Mesendoderm (in vitro differentiated cells): Measurements from ENCODE around the gene TTF2.

ENCODE experiments used
- DNase-seq: peaks from one replicate; pipeline ENCODE4 v3.0.0; 2013
- H2AK5ac ChIP-seq: 2 replicates; pipeline ENCODE4 v1.6.1; 2013; ENCODE audit warnings: low read length, inconsistent platforms
- H2BK120ac ChIP-seq: 2 replicates; pipeline ENCODE4 v1.6.1; 2013; ENCODE audit warnings: low read depth, mild to moderate bottlenecking, low read length, moderate library complexity, mixed read lengths
- H2BK15ac ChIP-seq: replicated peaks from 2 replicates; pipeline ENCODE4 v1.6.1; 2013; ENCODE audit warnings: low read depth, mild to moderate bottlenecking, moderate library complexity
- H2BK5ac ChIP-seq: 2 replicates; pipeline ENCODE4 v1.6.1; 2013; ENCODE audit warnings: low read length, inconsistent platforms
- H3K18ac ChIP-seq: 2 replicates; pipeline ENCODE4 v1.6.1; 2013; ENCODE audit warnings: mild to moderate bottlenecking, low read length, mixed read lengths
- H3K23ac ChIP-seq: one replicate; pipeline ENCODE4 v1.6.1; 2013; ENCODE audit warnings: low read length
- H3K27ac ChIP-seq: 2 replicates; pipeline ENCODE4 v1.5.1; 2013; ENCODE audit warnings: low read depth, mild to moderate bottlenecking, inconsistent platforms, low read length, moderate library complexity
- H3K27me3 ChIP-seq: 2 replicates; pipeline ENCODE4 v1.6.1; 2013; ENCODE audit warnings: low read length, control low read depth, mild to moderate bottlenecking, inconsistent platforms; ENCODE audit not compliant: insufficient read depth, poor library complexity
- H3K36me3 ChIP-seq: 2 replicates; pipeline ENCODE4 v1.6.1; 2013; ENCODE audit warnings: low read length, inconsistent platforms; ENCODE audit not compliant: control insufficient read depth, insufficient read depth
- H3K4ac ChIP-seq: one replicate; pipeline ENCODE4 v1.6.1; 2013; ENCODE audit warnings: low read depth, mild to moderate bottlenecking, low read length, moderate library complexity
- H3K4me1 ChIP-seq: 2 replicates; pipeline ENCODE4 v1.6.1; 2013; ENCODE audit warnings: low read depth, low read length, inconsistent platforms; ENCODE audit not compliant: control insufficient read depth
- H3K4me2 ChIP-seq: 2 replicates; pipeline ENCODE4 v1.6.1; 2013; ENCODE audit warnings: low read length
- H3K4me3 ChIP-seq: 2 replicates; pipeline ENCODE4 v1.5.1; 2013; ENCODE audit warnings: mild to moderate bottlenecking, low read length
- H3K56ac ChIP-seq: one replicate; pipeline ENCODE4 v1.6.1; 2013; ENCODE audit warnings: low read length
- H3K79me1 ChIP-seq: 2 replicates; pipeline ENCODE4 v1.6.1; 2013; ENCODE audit warnings: low read length, inconsistent platforms
- H3K79me2 ChIP-seq: 2 replicates; pipeline ENCODE4 v1.6.1; 2013; ENCODE audit warnings: mild to moderate bottlenecking, low read length; ENCODE audit not compliant: control insufficient read depth, insufficient read depth
- H3K9ac ChIP-seq: 2 replicates; pipeline ENCODE4 v1.6.1; 2013; ENCODE audit warnings: low read length, inconsistent platforms
- H4K5ac ChIP-seq: one replicate; pipeline ENCODE4 v1.6.1; 2013; ENCODE audit warnings: low read length
- H4K8ac ChIP-seq: one replicate; pipeline ENCODE4 v1.6.1; 2013; ENCODE audit warnings: low read depth, mild to moderate bottlenecking, control low read depth, low read length, moderate library complexity
- WGBS: extraction: QIAGEN DNeasy Blood & Tissue Kit; methylation state at CpG from one replicate; pipeline ENCODE4 v1.1.7; 2013; ENCODE audit warnings: low lambda C conversion rate, missing lambda C conversion rate; ENCODE audit not compliant: insufficient coverage; ENCODE audit errors: extremely low coverage; 5-methylcytosine and 5-hydroxymethylcytosine counted together

The TTF2 gene

DNA sequence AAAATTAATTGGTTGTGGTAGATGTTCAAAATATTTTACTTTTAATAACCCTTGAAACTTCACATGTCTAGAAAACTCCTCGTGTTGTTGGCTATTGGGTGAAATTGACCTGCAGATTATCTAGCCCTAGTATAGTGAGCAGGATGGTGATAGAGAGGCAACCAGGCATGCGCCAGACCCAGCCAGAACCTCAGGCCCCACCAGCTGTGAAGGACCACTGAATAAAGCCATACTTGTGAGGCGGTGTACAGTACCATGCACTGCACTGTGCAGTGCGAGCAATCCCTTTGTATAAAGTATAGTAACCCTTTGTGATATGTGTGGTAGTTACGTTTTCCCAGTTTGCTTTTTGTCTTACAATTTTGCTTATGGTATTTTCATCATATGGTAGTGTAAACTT lies 8.5 kb downstream of the TTF2 start:
- H2BK120ac ChIP-seq: no peak overlapping the region
- peaks cover 5% of the 10 kb centered on the region for H3K79me2 ChIP-seq
- H3K27me3 ChIP-seq: no peaks in the 10 kb centered on the region
- H3K56ac ChIP-seq: no peak overlapping the region
- H3K18ac ChIP-seq: no peak overlapping the region
- no peak overlapping the region for H4K8ac ChIP-seq
- H3K9ac ChIP-seq: no peak overlapping the region
- no peak overlapping the region for H4K5ac ChIP-seq
- H3K36me3 ChIP-seq: peaks cover 4% of the 10 kb centered on the region
- H2BK5ac ChIP-seq: no peak overlapping the region
- peaks cover 14% of the 10 kb centered on the region for H3K79me1 ChIP-seq
- H2BK15ac ChIP-seq: no peak overlapping the region
- H3K23ac ChIP-seq: no peak overlapping the region
- H3K4me3 ChIP-seq: no peak overlapping the region
- no peak overlapping the region for H3K4ac ChIP-seq
- DNase-seq: no peak
- no CpG with 5 or more reads among the region's 5 CpGs for WGBS
- no peak overlapping the region for H3K27ac ChIP-seq
- no peaks in the 10 kb centered on the region for H3K4me1 ChIP-seq
- H2AK5ac ChIP-seq: no peak overlapping the region
- H3K4me2 ChIP-seq: no peak overlapping the region

DNA sequence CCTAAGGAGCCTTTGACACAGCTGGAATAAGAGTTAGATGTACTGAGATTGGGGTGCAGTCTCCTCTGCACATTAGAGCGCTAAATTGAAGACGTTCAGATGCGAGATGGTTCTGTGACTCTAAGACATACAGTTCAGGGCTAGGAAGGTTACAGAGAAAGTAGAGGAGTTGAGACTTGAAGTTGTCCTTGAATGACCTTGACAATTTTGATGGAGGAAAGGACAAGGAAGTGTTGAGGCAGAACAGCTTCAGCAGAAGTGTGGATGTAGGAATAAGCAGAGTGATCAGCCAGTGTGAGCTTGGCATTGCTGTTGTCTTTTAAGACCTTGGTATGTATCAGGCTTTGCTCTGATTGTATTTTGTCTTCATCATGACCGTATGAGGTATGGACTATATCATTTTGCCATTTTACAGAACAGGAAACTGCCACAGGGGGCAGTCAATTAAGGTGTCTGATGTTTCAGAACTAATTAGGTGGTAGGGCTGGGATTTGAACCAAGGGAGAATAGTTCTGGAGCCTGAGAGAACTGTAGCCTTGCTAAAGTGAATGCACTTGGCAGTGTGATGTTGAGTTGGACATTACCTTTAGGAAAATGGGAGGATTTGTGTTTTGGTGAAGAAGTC lies 9.2 kb downstream of the TTF2 start:
- no peak overlapping the region for H4K8ac ChIP-seq
- H3K36me3 ChIP-seq: peaks cover 4% of the 10 kb centered on the region
- no peak overlapping the region for H3K4me2 ChIP-seq
- no peak overlapping the region for H3K4ac ChIP-seq
- no peaks in the 10 kb centered on the region for H3K4me1 ChIP-seq
- H3K27ac ChIP-seq: no peak overlapping the region
- H3K27me3 ChIP-seq: no peaks in the 10 kb centered on the region
- no peak overlapping the region for H2BK120ac ChIP-seq
- H3K79me1 ChIP-seq: peaks cover 14% of the 10 kb centered on the region
- H3K4me3 ChIP-seq: no peak overlapping the region
- no peak overlapping the region for H2BK15ac ChIP-seq
- no peak overlapping the region for H3K9ac ChIP-seq
- DNase-seq: no peak
- H2AK5ac ChIP-seq: no peak overlapping the region
- H2BK5ac ChIP-seq: no peak overlapping the region
- H3K18ac ChIP-seq: no peak overlapping the region
- H3K79me2 ChIP-seq: peaks cover 5% of the 10 kb centered on the region
- WGBS: no CpG with 5 or more reads among the region's 4 CpGs
- no peak overlapping the region for H3K56ac ChIP-seq
- no peak overlapping the region for H4K5ac ChIP-seq
- H3K23ac ChIP-seq: no peak overlapping the region

DNA sequence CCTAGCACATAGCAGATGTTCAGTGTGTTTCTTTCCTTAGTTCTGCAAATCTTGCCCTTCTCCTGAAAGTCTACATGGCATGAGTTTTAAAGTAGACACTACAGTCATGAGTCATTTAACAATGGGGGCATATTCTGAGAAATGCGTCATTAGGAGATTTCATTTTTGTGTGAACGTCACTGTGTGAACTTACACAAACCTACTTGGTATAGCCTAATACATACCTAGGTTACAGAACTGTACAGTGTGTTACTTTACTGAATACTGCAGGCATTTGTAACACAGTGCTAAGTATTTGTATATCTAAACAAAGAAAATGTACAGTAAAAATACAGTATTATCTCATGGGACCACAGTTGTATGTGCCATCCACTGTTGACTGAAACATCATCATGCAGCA lies 10.0 kb downstream of the TTF2 start:
- Histone ChIP-seq H2BK15ac (no peak overlapping the region), H3K4me2 (no peak overlapping the region), H2AK5ac (no peak overlapping the region), H3K36me3 (peaks cover 4% of the 10 kb centered on the region), H3K27ac (no peak overlapping the region), H3K18ac (no peak overlapping the region), H3K79me2 (peaks cover 5% of the 10 kb centered on the region), H3K4ac (no peak overlapping the region), H2BK120ac (no peak overlapping the region), H4K8ac (no peak overlapping the region), H3K27me3 (no peaks in the 10 kb centered on the region), H3K4me3 (no peak overlapping the region), H3K4me1 (no peaks in the 10 kb centered on the region), H3K79me1 (peaks cover 14% of the 10 kb centered on the region), H3K56ac (no peak overlapping the region), H3K23ac (no peak overlapping the region), H3K9ac (no peak overlapping the region), H4K5ac (no peak overlapping the region), H2BK5ac (no peak overlapping the region)
- no CpG with 5 or more reads among the region's 2 CpGs for WGBS
- DNase-seq: no peak

DNA sequence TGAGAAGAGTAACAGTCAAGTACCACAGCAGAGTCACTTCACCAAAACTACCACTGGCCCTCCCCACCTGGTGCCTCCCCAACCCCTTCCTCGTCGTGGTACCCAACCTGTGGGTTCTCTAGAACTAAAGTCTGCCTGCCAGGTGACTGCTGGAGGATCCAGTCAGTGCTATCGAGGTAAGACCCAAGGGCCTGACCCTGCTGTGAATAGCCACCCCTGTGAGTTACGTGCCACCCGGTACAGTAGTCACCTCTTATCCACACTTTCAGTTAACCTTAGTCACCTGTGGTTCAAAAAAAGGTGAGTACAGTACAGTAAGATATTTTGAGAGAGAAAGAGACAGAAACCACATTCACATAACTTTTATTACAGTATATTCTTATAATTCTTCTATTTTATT lies 16.5 kb downstream of the TTF2 start:
- Histone ChIP-seq H3K27ac (no peak overlapping the region), H3K18ac (no peak overlapping the region), H2BK120ac (no peak overlapping the region), H2BK15ac (no peak overlapping the region), H3K23ac (no peak overlapping the region), H2BK5ac (no peak overlapping the region), H3K36me3 (peaks cover 14% of the 10 kb centered on the region), H3K9ac (no peak overlapping the region), H4K8ac (no peak overlapping the region), H3K4me2 (no peak overlapping the region), H3K56ac (no peak overlapping the region), H3K79me2 (no peaks in the 10 kb centered on the region), H3K79me1 (peaks cover 4% of the 10 kb centered on the region), H3K4ac (no peak overlapping the region), H2AK5ac (no peak overlapping the region), H3K27me3 (no peaks in the 10 kb centered on the region), H4K5ac (no peak overlapping the region), H3K4me3 (no peak overlapping the region), H3K4me1 (no peaks in the 10 kb centered on the region)
- no CpG with 5 or more reads among the region's 5 CpGs for WGBS
- DNase-seq: no peak

DNA sequence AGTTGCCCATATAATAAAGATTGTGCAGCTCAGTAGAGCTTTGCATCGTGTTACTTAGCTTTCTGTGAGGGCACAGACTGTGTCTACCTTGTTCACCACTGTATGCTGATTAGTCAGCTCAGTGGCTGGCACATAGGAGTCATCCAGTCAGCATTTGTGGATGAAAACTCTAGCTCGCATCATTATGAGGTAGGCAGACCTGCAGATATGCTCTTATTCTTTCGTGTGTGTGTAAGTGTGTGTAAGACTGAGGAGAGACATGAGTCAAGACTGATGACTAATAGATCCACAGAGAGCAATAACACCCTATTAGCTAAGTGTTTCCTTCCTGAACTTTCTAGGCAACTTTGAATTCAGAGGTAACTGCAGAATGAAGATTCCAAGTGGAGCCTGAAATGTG lies 17.1 kb downstream of the TTF2 start:
- no peak overlapping the region for H3K23ac ChIP-seq
- H2BK15ac ChIP-seq: no peak overlapping the region
- H2BK5ac ChIP-seq: no peak overlapping the region
- H3K4me3 ChIP-seq: no peak overlapping the region
- no peak overlapping the region for H2BK120ac ChIP-seq
- no peaks in the 10 kb centered on the region for H3K79me2 ChIP-seq
- no peak overlapping the region for H4K5ac ChIP-seq
- H2AK5ac ChIP-seq: no peak overlapping the region
- no peak for DNase-seq
- WGBS: no CpG with 5 or more reads among the region's 3 CpGs
- H3K4ac ChIP-seq: no peak overlapping the region
- no peak overlapping the region for H3K9ac ChIP-seq
- H3K27ac ChIP-seq: no peak overlapping the region
- H3K4me2 ChIP-seq: no peak overlapping the region
- H4K8ac ChIP-seq: no peak overlapping the region
- no peaks in the 10 kb centered on the region for H3K27me3 ChIP-seq
- H3K4me1 ChIP-seq: no peaks in the 10 kb centered on the region
- no peak overlapping the region for H3K56ac ChIP-seq
- no peaks in the 10 kb centered on the region for H3K79me1 ChIP-seq
- no peak overlapping the region for H3K18ac ChIP-seq
- H3K36me3 ChIP-seq: peaks cover 16% of the 10 kb centered on the region

DNA sequence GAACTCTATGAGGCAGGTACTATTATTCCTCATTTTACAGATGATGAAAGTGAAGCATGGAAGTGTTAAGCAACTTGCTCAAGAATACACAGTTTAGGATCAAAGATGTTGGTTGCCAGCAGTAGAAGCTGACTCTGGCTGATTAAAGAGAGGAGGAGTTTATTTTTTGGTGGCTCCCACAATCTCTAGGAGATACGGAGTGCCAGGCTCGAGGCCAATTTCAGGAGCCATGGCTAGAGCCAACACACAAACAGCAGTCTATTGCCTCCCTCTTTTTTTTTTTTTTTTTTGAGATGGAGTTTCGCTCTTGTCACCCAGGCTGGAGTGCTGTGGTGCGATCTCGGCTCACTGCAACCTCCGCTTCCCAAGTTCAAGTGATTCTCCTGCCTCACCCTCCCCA lies 19.6 kb downstream of the TTF2 start:
- H2BK15ac ChIP-seq: no peak overlapping the region
- H2BK120ac ChIP-seq: no peak overlapping the region
- H3K18ac ChIP-seq: no peak overlapping the region
- H2BK5ac ChIP-seq: no peak overlapping the region
- WGBS: no CpG with 5 or more reads among the region's 6 CpGs
- H3K56ac ChIP-seq: no peak overlapping the region
- no peak overlapping the region for H3K9ac ChIP-seq
- H3K36me3 ChIP-seq: peaks cover 17% of the 10 kb centered on the region
- no peak overlapping the region for H2AK5ac ChIP-seq
- H3K4me1 ChIP-seq: no peaks in the 10 kb centered on the region
- H4K8ac ChIP-seq: no peak overlapping the region
- no peaks in the 10 kb centered on the region for H3K27me3 ChIP-seq
- no peak overlapping the region for H3K4me3 ChIP-seq
- H3K79me2 ChIP-seq: no peaks in the 10 kb centered on the region
- no peak overlapping the region for H3K4ac ChIP-seq
- H3K23ac ChIP-seq: no peak overlapping the region
- DNase-seq: no peak
- no peak overlapping the region for H3K4me2 ChIP-seq
- no peaks in the 10 kb centered on the region for H3K79me1 ChIP-seq
- H3K27ac ChIP-seq: no peak overlapping the region
- H4K5ac ChIP-seq: no peak overlapping the region
